Measurements from ENCODE around the gene DEFB132.
A peak's percentile ranks its signal among the peaks of the same experiment; 100 is the strongest.
"Not testable (repeated sequence)": the region's sequence is repeated elsewhere in the genome, so short reads cannot be mapped to it uniquely, and the experiment has no call there.

DEFB132 gene

DNA sequence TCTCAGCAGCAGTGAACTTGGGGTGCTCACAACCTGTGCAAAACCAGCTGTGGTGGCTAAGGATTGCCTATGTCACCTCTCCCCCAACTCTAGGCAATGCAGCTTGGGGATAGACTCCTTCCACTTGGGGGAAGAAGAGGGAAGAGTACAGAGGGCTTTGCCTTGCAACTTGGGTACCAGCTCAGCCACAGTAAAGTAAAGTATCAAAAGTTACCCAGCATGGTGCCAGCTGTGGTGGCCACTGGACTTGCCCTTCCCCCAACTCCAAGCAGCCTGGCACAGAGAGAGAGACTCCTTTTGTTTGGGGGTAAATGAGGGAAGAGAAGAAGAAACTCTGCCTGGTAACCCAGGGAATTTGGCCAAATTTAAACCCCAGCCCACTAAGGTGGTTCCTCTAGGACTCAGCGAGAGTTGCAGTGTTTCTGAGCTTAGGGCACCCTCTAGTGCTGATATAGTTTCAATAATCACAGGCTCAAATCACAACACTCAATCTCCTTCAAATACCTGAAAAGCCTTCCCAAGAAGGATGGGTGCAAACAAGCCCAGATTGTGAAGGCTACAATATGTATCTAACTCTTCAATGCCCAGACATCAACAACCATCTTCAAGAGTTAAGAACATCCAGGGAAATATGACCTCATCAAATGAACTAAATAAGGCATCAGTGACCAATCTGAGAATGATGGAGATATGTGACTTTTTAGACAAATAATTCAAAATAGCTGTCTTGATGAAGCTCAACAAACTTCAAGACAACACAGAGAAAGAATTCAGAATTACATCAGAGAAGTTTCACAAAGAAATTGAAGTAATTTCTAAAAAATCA lies 38.0 kb upstream of the DEFB132 start:
- TF ChIP-seq, protein P1, sequence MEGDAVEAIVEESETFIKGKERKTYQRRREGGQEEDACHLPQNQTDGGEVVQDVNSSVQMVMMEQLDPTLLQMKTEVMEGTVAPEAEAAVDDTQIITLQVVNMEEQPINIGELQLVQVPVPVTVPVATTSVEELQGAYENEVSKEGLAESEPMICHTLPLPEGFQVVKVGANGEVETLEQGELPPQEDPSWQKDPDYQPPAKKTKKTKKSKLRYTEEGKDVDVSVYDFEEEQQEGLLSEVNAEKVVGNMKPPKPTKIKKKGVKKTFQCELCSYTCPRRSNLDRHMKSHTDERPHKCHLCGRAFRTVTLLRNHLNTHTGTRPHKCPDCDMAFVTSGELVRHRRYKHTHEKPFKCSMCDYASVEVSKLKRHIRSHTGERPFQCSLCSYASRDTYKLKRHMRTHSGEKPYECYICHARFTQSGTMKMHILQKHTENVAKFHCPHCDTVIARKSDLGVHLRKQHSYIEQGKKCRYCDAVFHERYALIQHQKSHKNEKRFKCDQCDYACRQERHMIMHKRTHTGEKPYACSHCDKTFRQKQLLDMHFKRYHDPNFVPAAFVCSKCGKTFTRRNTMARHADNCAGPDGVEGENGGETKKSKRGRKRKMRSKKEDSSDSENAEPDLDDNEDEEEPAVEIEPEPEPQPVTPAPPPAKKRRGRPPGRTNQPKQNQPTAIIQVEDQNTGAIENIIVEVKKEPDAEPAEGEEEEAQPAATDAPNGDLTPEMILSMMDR (conservative IDR thresholded peaks at IDR 0.05; ENCODE audit: low read depth, low read length): peak; percentile 55
- no peak overlapping the region for H3K4me3 ChIP-seq (ENCODE audit: low read depth, low read length)
- peak; percentile 41 for DNase-seq (ENCODE audit: low read depth)

DNA sequence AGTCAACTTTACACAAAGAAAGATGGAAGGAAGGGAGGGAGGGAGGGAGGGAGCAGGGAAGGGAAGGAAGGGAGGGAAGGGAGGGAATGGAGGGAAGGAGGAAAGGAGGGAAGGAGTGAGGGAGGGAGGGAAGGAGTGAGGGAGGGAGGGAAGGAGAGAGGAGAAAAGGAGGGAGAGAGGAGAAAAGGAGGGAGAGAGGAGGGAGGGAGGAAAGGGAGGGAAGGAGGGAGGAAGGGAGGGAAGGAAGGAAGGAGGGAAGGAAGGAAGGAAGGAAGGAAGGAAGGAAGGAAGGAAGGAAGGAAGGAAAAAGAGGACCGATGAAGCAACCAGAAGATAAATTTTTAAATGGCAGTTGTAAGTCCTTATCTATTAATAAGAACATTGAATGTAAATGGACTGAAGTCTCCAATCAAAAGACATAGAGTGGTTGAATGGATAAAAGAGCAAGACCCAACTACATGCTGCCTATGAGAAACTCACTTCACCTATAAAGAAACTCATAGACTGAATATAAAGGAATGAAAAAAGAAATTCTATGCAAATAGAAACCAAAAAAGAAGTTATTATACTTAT lies 36.2 kb upstream of the DEFB132 start:
- DNase-seq (ENCODE audit: low read depth): no peak
- TF ChIP-seq, protein P1 (conservative IDR thresholded peaks at IDR 0.05; ENCODE audit: low read depth, low read length): no peak
- H3K4me3 ChIP-seq (ENCODE audit: low read depth, low read length): no peak overlapping the region

DNA sequence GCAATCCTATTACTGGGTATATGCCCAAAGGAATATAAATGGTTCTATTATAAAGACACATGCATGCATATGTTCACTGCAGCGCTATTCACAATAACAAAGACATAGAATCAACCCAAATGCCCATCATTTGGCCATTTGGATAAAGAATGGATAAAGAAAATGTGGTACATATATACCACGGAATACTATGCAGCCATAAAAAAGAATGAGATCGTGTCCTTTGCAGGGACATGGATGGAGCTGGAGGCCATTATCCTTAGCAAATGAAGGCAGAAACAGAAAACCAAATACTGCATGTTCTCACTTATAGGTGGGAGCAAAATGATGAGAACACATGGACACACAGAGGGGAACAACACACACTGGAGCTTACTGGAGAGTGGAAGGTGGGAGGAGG lies 31.6 kb upstream of the DEFB132 start:
- not testable (repeated sequence) for DNase-seq (ENCODE audit: low read depth); H3K4me3 ChIP-seq (ENCODE audit: low read depth, low read length)

DNA sequence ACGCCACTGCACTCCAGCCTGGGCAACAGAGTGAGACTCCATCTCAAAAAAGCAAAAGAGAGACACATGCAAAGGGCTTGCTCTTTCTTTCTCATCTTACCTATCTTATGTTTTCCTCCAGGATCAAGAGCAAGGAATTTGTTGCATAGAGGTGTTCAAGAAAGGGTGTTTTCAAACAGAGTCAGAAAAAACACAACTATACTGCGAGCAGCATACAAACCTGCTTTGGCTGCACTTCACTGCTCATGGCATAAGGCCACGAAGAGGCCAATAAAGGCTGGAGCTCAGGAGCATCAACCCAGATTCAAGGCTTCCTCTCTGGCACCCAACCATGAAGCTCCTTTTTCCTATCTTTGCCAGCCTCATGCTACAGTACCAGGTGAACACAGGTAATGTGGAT lies 30.6 kb upstream of the DEFB132 start, which contains the start of gene DEFB129:
Gene DEFB129, plus strand, starts transcription at position 301 of the 400 bp plus-strand sequence. Its CDS starts 31 bp downstream, at position 332.
- TF ChIP-seq, protein P1 (conservative IDR thresholded peaks at IDR 0.05; ENCODE audit: low read depth, low read length): no peak
- no peak within 1 kb of the TSS for H3K4me3 ChIP-seq (ENCODE audit: low read depth, low read length)
- no peak for DNase-seq (ENCODE audit: low read depth)

DNA sequence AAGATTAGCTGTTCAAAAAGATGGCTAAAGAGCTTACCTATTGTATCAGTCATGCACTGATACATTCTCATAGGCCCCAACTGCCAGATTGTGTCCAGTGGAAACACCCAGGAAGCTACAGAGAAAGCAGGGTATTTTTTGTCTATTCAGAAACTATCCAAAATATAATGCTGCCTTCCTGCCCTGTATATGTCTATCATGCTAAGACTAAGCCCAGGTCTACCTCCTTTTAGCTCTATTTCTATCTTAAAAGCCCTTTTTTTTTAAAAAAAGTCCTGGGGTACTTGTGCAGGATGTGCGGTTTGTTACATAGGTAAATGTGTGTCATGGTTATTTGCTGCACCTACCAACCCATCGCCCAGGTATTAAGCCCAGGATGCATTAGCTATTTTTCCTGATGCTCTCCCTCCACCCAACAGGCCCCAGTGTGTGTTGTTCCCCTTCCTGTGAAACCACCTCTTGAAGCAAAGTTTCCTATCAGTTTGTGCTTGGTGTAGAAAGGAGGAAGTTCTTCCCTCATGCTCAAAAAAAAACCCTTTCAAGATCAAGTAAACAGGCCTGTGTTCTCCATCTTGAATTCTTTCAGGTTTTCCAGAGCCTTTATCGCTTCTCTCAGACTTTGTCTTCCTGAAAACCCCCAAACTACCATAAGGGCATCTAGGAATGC lies 30.0 kb upstream of the DEFB132 start:
- no peak for DNase-seq (ENCODE audit: low read depth)
- H3K4me3 ChIP-seq (ENCODE audit: low read depth, low read length): no peak overlapping the region
- TF ChIP-seq, protein P1 (conservative IDR thresholded peaks at IDR 0.05; ENCODE audit: low read depth, low read length): no peak

DNA sequence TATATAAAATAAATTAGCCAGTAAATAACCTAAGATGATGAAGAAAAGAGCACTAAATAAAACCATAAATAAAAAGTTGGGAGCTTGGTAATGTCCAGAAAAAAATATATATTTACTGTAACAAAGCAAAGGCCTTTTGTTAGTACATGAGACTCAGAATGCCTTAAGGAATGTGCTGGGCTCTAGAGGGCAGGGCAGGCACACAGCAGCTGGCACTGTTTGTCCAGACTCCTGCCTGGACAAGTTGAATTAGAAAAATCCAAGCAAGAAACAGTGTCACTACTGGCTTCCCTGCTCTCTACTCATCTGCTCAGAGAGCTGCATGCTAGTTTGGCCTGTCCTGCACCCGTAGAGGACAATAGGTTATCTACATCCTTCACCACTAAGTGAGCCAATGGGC lies 21.6 kb upstream of the DEFB132 start:
- peak; percentile 13 for DNase-seq (ENCODE audit: low read depth)
- TF ChIP-seq, protein P1 (conservative IDR thresholded peaks at IDR 0.05; ENCODE audit: low read depth, low read length): peak; percentile 6
- H3K4me3 ChIP-seq (ENCODE audit: low read depth, low read length): no peak overlapping the region

DNA sequence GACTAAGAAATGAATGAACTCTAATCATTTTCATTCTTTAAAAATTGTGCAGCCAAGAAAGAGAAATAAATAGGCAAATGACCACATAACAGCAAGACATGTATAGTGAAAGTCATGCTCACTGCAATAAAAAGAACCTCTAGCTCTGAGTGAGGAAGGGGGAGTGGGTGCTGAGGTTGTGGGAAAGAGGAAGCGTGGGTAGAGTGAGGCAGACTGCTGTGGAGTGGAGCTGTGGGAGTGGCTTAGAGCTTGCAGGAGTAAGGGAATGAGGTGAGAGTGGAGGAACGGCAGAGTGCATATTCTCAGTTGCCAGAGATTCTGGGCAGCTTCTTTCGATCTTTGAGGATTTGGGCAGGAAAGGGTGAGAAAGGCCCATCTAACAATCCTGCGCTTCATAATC lies 20.0 kb upstream of the DEFB132 start:
- TF ChIP-seq, protein P1 (conservative IDR thresholded peaks at IDR 0.05; ENCODE audit: low read depth, low read length): no peak
- peak; percentile 2 for DNase-seq (ENCODE audit: low read depth)
- no peak overlapping the region for H3K4me3 ChIP-seq (ENCODE audit: low read depth, low read length)

Measured in choroid plexus epithelial cell (primary cell).